ENCODE data around the gene PCK1.
A peak's percentile ranks its signal among the peaks of the same experiment; 100 is the strongest.
"Not testable (repeated sequence)": the region's sequence is repeated elsewhere in the genome, so short reads cannot be mapped to it uniquely, and the experiment has no call there.

PCK1 gene

DNA sequence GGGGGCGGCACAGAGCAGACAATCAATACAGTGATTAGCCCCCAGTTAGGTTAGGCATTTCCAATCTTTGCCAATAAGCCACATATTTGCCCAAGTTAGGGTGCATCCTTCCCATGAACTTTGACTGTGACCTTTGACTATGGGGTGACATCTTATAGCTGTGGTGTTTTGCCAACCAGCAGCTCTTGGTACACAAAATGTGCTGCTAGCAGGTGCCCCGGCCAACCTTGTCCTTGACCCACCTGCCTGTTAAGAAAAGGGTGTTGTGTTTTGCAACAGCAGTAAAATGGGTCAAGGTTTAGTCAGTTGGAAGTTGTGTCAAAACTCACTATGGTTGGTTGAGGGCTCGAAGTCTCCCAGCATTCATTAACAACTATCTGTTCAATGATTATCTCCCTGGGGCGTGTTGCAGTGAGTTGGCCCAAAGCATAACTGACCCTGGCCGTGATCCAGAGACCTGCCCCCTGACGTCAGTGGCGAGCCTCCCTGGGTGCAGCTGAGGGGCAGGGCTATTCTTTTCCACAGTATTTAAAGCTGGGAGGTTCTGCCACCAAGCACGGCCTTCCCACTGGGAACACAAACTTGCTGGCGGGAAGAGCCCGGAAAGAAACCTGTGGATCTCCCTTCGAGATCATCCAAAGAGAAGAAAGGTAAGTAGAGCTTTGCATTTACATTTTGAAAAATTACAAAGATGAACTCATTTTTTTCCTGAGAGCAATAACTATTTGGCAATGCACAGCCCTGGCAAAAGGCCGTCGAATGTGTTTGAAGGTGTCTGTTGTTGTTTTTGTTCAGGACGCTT is at the start of gene PCK1:
Gene PCK1 (plus strand): TSS at position 557 of the 802 bp plus-strand sequence. CDS start 302 bp downstream, outside the sequence.
- DNase-seq (ENCODE audit: low spot score), result no peak

DNA sequence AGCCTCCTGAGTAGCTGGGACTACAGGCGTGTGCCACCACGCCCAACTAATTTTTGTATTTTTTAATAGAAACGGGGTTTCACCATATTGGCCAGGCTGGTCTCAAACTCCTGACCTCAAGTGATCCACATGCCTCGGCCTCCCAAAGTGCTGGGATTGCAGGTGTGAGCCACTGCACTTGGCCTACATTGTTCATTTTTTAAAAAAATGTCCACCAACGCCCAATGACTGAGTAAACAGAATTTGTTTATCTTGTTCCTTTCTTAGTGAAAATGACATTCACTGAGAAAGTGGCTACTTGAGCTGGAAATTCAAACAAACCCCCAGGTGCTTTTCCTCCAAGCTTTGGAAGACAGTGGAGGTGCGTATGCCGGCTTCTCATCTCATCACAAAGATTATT is 49.2 kb upstream of the PCK1 start:
- DNase-seq (ENCODE audit: low spot score), result not testable (repeated sequence)

- DNase-seq (ENCODE audit: low spot score), result no peak
These were observed 48.5 kb upstream of the PCK1 start for GRCh38 chr20:57512432-57512831.

GRCh38 chr20:57513199-57513598 is 47.7 kb upstream of the PCK1 start:
- DNase-seq (ENCODE audit: low spot score), result no peak

DNA sequence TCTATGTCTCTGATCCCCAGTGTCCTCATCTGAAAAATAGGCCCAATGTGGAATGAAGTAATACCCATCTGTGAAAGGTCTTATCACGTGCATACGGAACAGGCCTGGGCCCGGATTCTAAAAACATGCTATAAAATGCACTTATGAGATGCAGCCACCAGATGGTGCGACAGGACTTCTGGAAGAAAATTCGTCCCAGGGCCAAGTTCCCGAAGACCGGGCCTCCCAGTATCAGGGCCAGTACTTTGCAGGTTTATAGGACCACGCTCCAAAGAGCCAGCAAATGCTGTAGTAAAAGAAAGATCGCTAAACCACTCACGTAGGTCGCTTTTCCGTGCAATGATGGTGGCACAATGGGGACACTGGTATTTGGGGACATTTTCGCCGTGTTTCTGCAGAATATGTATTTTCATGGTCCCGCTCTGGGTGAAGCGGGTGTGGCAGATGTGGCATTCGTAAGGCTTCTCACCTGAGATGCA is 46.6 kb upstream of the PCK1 start:
- peak; percentile 83 for DNase-seq (ENCODE audit: low spot score)

- DNase-seq (ENCODE audit: low spot score), result no peak
These were observed 43.0 kb upstream of the PCK1 start for GRCh38 chr20:57517904-57518303.

GRCh38 chr20:57522380-57523140 is 38.4 kb upstream of the PCK1 start:
- no peak for DNase-seq (ENCODE audit: low spot score)

DNA sequence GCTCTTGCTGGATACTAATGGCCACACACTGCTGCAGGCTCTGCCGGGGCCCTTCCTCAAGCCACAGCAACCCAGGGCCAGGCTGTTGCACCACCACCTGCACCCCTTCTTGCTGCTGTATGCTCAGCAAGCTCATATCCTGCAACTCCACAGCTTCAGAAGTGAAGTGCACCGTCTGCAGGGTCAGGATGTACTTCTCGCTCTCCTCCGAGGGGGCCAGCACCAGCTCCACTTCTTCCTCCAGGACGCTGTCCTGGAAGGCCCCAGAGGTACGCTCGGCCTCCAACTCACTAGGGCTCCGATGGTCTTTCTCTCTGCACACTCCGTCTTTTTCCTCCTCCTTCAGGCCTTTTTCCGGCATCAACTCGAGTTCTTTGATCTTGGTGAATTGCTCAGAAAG is 37.1 kb upstream of the PCK1 start:
- DNase-seq (ENCODE audit: low spot score), result no peak

GRCh38 chr20:57524511-57525176 is 36.3 kb upstream of the PCK1 start, which contains the start of gene CTCFL:
Gene CTCFL (minus strand): TSS chr20:57525140. CDS start chr20:57524205, 935 bp downstream.
- no peak for DNase-seq (ENCODE audit: low spot score)

DNA sequence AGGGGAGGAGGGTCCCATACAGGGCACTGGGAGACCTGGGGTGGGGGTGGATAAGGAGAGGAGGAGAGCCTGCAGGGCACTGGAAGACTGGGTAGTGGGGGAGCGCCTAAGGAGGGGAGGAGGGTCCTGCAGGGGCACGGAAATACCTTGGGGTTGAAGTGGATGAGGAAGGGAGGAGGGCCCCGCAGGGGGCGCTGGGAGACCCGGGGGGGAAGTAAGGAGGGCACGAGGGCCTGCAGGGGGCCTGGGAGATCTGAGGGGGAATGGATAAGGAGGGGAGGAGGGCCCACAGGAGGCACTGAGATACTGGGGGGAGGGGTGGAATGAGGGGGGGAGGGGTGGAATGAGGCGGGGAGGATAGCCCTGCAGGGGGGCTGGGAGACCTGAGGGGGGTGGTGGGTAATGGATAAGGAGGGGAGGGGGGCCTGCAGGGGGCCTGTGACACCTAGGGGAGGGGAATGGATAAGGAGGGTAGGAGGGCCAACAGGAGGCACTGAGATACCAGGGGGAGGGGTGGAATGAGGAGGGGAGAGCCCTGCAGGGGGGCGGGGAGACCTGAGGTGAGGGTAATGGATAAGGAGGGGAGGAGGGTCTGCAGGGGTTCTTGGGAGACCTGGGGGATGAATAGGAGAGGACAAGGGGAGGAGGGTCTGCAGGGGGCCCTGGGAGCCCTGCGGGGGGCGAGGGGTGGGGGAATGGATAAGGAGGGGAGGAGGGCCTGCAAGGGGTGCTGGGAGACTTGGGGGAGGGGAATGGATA is 35.4 kb upstream of the PCK1 start:
- no peak for DNase-seq (ENCODE audit: low spot score)

DNA sequence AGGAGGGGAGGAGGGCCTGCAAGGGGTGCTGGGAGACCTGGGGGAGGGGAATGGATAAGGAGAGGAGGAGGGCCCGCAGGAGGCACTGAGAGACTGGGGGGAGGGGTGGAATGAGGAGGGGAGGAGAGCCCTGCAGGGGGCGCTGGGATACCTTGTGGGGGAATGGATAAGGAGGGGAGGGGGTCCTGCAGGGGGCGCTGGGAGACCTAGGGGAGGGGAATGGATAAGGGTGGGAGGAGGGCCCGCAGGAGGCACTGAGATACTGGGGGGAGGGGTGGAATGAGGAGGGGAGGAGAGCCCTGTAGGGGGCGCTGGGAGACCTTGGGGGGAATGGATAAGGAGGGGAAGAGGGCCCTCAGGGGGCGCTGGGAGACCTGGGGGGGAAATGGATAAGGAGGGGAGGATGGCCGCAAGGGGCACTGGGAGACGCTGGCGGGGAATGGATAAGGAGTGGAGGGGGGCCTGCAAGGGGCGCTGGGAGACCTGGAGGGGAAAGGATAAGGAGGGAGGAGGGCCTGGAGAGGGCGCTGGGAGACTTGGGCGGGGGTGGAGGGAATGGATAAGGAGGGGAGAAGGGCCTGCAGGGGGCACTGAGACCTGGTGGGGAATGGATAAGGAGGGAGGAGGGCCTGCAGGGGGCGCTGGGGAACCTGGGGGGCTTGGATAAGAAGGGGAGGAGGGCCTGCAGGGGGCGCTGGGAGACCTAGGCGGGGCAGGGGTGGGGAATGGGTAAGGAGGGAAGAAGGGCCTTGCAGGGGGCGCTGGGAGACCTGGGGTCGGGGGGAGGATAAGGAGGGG is 34.6 kb upstream of the PCK1 start:
- no peak for DNase-seq (ENCODE audit: low spot score)

- no peak for DNase-seq (ENCODE audit: low spot score)
These were observed 33.9 kb upstream of the PCK1 start for GRCh38 chr20:57526885-57527460.

DNA sequence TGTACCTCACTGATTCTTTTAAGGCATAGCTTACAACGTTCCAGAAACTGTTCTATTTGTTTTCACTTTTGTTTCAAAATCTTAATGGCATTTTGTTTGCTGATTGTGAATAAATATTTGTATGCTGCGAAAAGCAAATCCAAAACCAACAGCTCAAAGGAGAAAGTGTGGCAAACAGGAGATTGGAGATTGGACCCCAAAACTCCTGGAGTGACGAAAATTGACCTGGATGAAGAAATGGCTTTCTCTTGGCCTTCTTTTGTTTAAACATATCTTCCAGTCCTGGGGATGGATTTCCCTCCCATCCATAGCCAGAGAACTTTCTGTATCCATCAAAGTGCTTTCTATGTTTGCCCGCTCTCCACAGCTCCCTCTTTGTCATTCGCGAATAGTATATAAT is 33.2 kb upstream of the PCK1 start:
- DNase-seq (ENCODE audit: low spot score), result no peak

DNA sequence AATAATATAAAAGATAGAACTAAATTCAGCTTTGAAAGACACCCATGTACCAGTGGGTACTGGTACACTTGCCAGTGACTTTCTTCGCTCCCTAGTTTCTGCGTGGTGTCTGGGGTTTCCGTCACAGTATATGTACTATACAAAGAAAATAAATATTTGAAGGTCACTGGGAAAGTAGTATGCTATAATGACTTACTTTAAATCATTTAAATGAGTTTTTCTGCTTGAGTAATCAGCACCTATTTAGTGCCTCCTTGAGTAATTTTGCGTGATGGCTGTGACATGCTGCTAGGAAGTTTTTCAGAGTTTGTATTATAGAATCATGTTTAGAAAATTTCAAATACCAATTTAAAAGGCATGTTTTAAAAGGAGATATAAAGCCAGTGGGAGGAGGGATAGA is 32.8 kb upstream of the PCK1 start:
- DNase-seq (ENCODE audit: low spot score), result no peak

DNA sequence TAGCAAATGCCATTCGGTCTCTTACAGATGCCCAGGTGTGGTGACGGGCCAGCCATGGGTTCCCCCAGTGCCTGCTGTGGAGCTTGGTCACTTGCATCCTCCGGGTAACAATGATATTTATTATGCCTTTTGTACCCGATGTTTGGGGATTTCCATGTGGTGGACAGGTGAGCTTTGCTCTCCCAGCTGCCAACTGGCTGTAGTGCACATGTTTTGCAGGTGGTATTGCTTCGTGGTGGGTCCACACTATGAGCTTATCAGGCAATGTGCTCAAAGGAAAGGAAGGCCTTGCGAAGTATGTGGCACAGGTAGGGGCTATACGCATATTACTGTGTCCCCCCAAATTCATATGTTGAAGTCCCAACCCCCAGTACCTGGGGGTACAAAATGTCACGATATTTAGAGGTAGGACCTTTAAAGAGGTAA is 31.7 kb upstream of the PCK1 start:
- no peak for DNase-seq (ENCODE audit: low spot score)

DNA sequence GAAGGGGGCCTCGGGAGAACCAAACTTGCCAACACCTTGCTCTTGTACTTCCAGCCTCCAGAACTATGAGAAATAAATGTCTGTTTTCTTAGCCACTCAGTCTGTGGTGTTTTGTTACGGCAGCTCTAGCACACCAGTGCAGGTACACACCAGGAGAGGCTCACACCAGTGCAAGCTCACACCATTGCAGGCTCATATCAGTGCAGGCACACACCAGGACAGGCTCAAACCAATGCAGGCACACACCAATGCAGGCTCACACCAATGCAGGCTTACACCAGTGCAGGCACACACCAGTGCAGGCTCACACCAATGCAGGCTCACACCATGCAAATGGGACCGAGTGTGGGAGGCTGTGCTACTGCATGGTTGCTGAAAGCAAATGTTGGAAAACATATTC is 31.1 kb upstream of the PCK1 start:
- no peak for DNase-seq (ENCODE audit: low spot score)

DNA sequence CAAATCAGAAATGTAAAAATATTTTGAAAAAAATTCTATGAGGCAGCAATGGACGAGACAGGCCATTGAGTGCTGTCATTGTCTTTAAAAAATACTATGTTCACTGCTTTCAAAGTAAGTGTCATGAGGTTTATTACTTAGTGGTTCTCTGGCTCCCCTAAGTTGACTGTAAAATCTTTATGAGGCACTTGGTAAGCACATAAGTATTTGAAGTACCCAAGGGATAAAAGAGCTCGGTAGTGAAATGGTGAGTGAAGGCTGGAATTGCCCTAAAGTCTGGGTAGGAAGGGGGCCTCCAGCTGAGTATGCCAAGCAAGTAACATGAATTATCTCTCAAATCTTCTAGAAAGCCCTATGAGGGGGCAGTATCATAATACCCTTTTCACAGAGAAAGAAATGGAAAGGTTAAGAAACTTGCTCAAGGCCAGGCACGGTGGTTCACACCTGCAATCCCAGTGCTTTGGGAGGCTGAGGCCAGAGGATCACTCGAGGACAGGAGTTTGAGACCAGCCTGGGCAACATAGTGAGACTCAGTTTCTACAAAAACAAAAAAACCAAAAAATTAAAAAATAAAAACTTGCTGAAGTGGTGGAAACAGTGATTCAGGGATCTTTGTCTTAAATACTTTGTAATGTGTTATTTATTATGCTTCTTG is 30.5 kb upstream of the PCK1 start:
- DNase-seq (ENCODE audit: low spot score), result no peak

GRCh38 chr20:57532104-57532503 is 28.8 kb upstream of the PCK1 start:
- no peak for DNase-seq (ENCODE audit: low spot score)

GRCh38 chr20:57535297-57535696 is 25.6 kb upstream of the PCK1 start:
- no peak for DNase-seq (ENCODE audit: low spot score)

GRCh38 chr20:57536120-57536708 is 24.7 kb upstream of the PCK1 start:
- DNase-seq (ENCODE audit: low spot score), result no peak
